ENCODE measurements around the gene RAC2. TPM values are rescaled to one million over a fixed set of nuclear protein-coding genes. Genes with fewer than 3 reads are reported as not detected.

The RAC2 gene
- total and polyA plus RNA-seq, 2 experiments from 2014 or later, result 9.9 to 10.5 TPM

DNA sequence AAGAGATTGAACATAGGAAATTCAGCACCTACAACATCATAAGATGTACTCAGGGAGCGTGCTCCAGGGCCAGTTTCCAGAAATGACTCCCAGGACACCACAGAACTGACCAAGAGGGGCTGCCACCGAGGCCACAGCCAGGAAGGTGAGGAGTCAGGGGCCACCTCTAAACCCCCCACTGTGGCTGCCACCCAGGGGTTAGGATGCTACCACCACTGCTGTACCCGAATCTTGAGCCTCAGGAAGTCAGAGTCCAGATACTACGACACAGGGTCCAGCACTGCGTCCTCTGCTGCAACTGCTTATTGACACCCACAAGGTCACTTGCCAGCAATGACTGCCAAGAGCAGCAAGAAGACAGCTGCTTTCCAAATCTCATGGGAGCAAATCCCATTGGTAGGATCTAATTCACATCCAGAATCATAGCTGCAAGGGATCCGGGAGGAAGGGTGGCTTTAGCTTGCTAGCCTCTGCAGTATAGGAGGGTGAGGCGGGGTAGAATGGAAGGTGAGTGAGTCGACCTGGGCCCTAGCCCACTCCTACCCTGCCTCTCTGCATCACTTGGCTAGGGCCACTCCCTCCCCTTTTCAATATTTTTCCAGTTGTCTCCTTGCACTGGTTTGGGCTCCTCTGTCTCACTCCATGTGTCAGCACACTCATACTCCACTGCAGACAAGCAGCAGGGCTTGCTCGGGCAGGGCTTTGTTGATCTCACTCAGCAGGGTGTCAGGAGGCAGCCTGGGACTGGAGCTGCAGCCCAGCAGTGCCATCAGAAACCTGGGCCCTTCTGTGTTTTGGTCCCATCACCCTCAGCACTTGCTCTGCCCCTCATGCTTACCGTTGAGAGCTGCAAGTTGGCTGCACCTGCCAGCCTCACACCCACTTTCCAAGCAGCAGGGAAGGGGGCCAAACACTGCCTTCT is 20.2 kb upstream of the RAC2 start:
- H3K4me3 ChIP-seq, result no peak overlapping the region
- H3K27me3 ChIP-seq, result no peaks in the 10 kb centered on the region
- no peak for DNase-seq (ENCODE audit: low spot score)
- no peaks in the 10 kb centered on the region for H3K9me3 ChIP-seq (ENCODE audit: low read depth)
- no peaks in the 10 kb centered on the region for H4K20me1 ChIP-seq (ENCODE audit: insufficient read depth, poor library complexity, severe bottlenecking)
- H2AFZ ChIP-seq, result no peak overlapping the region
- peaks cover 5% of the 10 kb centered on the region for H3K4me1 ChIP-seq (ENCODE audit: insufficient read depth)
- TF ChIP-seq EZH2phosphoT487 (IDR thresholded peaks at IDR 0.05; ENCODE audit: low read depth, severe bottlenecking, unreplicated experiment) (no peak), EZH2 (IDR thresholded peaks at IDR 0.05; ENCODE audit: borderline replicate concordance) (no peak)
- TF ChIP-seq, protein P1, sequence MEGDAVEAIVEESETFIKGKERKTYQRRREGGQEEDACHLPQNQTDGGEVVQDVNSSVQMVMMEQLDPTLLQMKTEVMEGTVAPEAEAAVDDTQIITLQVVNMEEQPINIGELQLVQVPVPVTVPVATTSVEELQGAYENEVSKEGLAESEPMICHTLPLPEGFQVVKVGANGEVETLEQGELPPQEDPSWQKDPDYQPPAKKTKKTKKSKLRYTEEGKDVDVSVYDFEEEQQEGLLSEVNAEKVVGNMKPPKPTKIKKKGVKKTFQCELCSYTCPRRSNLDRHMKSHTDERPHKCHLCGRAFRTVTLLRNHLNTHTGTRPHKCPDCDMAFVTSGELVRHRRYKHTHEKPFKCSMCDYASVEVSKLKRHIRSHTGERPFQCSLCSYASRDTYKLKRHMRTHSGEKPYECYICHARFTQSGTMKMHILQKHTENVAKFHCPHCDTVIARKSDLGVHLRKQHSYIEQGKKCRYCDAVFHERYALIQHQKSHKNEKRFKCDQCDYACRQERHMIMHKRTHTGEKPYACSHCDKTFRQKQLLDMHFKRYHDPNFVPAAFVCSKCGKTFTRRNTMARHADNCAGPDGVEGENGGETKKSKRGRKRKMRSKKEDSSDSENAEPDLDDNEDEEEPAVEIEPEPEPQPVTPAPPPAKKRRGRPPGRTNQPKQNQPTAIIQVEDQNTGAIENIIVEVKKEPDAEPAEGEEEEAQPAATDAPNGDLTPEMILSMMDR (IDR thresholded peaks at IDR 0.05; ENCODE audit: poor library complexity), result no peak
- 83% methylated on average over 9 of the region's 10 CpGs for WGBS (ENCODE audit: low lambda C conversion rate, missing lambda C conversion rate)
- no peaks in the 10 kb centered on the region for H3K36me3 ChIP-seq (replicated peaks; ENCODE audit: insufficient read depth, low read depth)
- H3K9me2 ChIP-seq (replicated peaks; ENCODE audit: insufficient read depth), result no peaks in the 10 kb centered on the region
- no peak overlapping the region for H3K27ac ChIP-seq
- no peak overlapping the region for H3K4me2 ChIP-seq
- H3K79me2 ChIP-seq, result no peaks in the 10 kb centered on the region

DNA sequence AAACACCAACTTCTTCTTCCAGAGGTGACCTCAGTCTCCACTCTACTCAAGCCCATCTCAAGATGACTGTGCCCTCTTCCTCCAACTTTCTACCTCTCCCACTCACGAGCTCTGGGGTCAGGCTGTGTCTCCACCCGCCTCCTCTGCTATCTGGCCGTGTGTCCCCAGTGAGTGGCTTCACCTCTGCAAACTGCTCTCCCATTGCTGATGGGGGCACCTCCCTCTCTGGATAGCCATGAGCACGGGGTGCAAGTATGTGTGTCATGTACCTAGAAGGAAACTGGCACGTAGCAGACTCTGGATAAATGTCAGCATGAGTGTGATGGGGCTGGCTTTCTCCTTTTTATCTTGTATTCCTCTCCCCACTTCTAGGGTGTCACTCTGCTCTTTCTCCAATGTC is 18.3 kb upstream of the RAC2 start:
- H2AFZ ChIP-seq, result no peak overlapping the region
- no peak for DNase-seq (ENCODE audit: low spot score)
- no peak overlapping the region for H3K4me2 ChIP-seq
- H3K4me1 ChIP-seq (ENCODE audit: insufficient read depth), result peaks cover 15% of the 10 kb centered on the region
- TF ChIP-seq, protein P1 (IDR thresholded peaks at IDR 0.05; ENCODE audit: poor library complexity), result no peak
- TF ChIP-seq EZH2phosphoT487 (IDR thresholded peaks at IDR 0.05; ENCODE audit: low read depth, severe bottlenecking, unreplicated experiment) (no peak), EZH2 (IDR thresholded peaks at IDR 0.05; ENCODE audit: borderline replicate concordance) (no peak)
- H3K9me2 ChIP-seq (replicated peaks; ENCODE audit: insufficient read depth), result no peaks in the 10 kb centered on the region
- H3K79me2 ChIP-seq, result no peaks in the 10 kb centered on the region
- no peaks in the 10 kb centered on the region for H3K27me3 ChIP-seq
- no peaks in the 10 kb centered on the region for H3K36me3 ChIP-seq (replicated peaks; ENCODE audit: insufficient read depth, low read depth)
- no peaks in the 10 kb centered on the region for H3K9me3 ChIP-seq (ENCODE audit: low read depth)
- WGBS (ENCODE audit: low lambda C conversion rate, missing lambda C conversion rate), result 79% methylated on average over 5 of the region's 5 CpGs
- no peak overlapping the region for H3K27ac ChIP-seq
- H4K20me1 ChIP-seq (ENCODE audit: insufficient read depth, poor library complexity, severe bottlenecking), result no peaks in the 10 kb centered on the region
- no peak overlapping the region for H3K4me3 ChIP-seq

DNA sequence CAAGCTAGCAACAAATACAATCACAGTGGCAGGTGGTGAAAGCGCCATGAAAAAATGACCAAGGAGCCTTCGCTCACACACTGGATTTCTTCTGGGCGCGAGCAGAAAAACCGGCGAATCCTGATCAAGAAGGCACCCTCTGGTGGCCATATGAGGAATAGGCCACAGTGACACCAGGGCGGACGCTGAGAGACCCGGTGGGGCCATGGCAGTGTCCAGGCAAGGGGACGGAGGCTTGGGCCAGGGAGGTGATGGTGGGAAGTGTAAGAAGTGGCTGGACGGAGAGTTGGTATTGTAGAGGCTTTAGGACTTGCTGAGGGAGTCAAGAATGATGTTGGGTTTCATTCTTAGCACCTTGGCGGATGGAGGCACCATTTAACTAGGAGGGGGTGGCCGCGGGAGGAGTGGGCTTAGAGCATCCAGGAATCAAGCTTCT is 16.9 kb upstream of the RAC2 start:
- no peak overlapping the region for H3K4me2 ChIP-seq
- H3K27me3 ChIP-seq, result no peaks in the 10 kb centered on the region
- no peak overlapping the region for H2AFZ ChIP-seq

More for the DNA sequence above, 16.9 kb upstream of the RAC2 start:
- no peak for TF ChIP-seq EZH2phosphoT487 (IDR thresholded peaks at IDR 0.05; ENCODE audit: low read depth, severe bottlenecking, unreplicated experiment)
- TF ChIP-seq EZH2 (IDR thresholded peaks at IDR 0.05; ENCODE audit: borderline replicate concordance), result no peak
- TF ChIP-seq, protein P1 (IDR thresholded peaks at IDR 0.05; ENCODE audit: poor library complexity), result peak; percentile 75
- Histone ChIP-seq H3K4me1 (ENCODE audit: insufficient read depth) (peaks cover 15% of the 10 kb centered on the region), H3K36me3 (replicated peaks; ENCODE audit: insufficient read depth, low read depth) (no peaks in the 10 kb centered on the region), H3K27ac (no peak overlapping the region), H4K20me1 (ENCODE audit: insufficient read depth, poor library complexity, severe bottlenecking) (no peaks in the 10 kb centered on the region), H3K4me3 (no peak overlapping the region), H3K9me3 (ENCODE audit: low read depth) (no peaks in the 10 kb centered on the region), H3K9me2 (replicated peaks; ENCODE audit: insufficient read depth) (no peaks in the 10 kb centered on the region), H3K79me2 (no peaks in the 10 kb centered on the region)
- WGBS (ENCODE audit: low lambda C conversion rate, missing lambda C conversion rate), result 27% methylated on average over 14 of the region's 14 CpGs
- peak; percentile 79 for DNase-seq (ENCODE audit: low spot score)
